GM21360 (cell line): ENCODE results near the gene KBTBD3.
"Not testable (repeated sequence)": the region's sequence is repeated elsewhere in the genome, so short reads cannot be mapped to it uniquely, and the experiment has no call there.

ENCODE experiments used
- ATAC-seq: cut with Tn5 transposase; IDR thresholded peaks from one replicate; pipeline ENCODE4 v1.9.1; 2021; ENCODE audit warnings: mild to moderate bottlenecking, moderate library complexity; ENCODE audit not compliant: unreplicated experiment

The KBTBD3 gene

DNA sequence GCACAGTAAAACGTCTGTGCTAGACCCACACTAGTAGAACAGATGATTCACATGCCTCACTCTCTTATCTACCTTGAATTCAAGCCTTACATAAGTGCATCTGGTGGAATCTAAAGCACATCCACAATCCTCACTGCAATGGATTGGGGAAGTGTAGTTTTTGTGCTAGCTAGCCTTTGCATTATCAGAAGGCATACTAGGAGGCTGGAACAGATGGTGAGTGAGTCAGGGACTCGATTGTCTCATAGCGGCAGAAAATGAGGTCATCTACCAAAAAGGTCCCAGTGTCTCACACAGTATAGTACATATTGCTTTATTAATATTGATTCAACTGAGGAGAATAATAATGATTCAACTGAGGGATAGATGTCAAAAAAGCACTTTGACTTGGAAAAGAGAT lies 64.4 kb downstream of the KBTBD3 start:
- ATAC-seq, result no peak

- ATAC-seq, result no peak
Observed at GRCh38 chr11:106011481-106011880, 65.7 kb downstream of the KBTBD3 start.

DNA sequence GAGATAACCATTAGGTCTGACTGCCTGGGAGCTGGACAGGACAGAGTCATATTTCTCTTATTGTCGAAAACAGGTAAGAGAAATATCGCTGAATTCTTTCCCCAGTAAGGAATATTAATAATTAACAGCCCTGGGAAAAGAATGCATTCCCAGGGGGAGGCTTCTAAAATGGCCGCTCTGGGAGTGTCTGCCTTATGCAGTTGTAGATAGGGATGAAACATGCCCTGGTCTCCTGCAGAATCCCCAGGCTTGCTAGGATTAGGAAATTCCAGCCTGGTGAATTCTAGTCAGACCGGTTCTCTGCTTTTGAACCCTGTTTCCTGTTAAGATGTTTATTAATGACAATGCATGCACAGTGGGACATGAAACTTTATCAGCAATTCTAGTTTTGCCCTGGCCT lies 74.1 kb downstream of the KBTBD3 start:
- ATAC-seq, result not testable (repeated sequence)

GRCh38 chr11:106001304-106002012 lies 75.7 kb downstream of the KBTBD3 start:
- ATAC-seq, result peak; percentile 58
